Esophagus muscularis mucosa (tissue), 4 donors: ENCODE results near the gene DDTL.

Source experiments
- CTCF ChIP-seq, 3 experiments: fragments of 200-600 bp in 2 of 3; fragments of 450-650 bp in 1 of 3; sonication (generic) in 2 of 3; IDR thresholded peaks; one replicate each; pipeline ENCODE4 v1.5.1; 2017 to 2019; ENCODE audit warnings: antibody characterized with exemption in 3 of 3, mild to moderate bottlenecking in 2 of 3, moderate library complexity in 1 of 3
- EP300 ChIP-seq: sonication (generic); formaldehyde crosslinking; IDR thresholded peaks from one replicate; pipeline ENCODE4 v1.6.1; 2017; ENCODE audit warnings: antibody characterized with exemption
- POLR2A ChIP-seq: fragments of 450-650 bp; IDR thresholded peaks from one replicate; pipeline ENCODE4 v1.6.1; 2017; ENCODE audit warnings: antibody characterized with exemption, moderate library complexity, mild to moderate bottlenecking, low read depth
- POLR2AphosphoS5 ChIP-seq, 2 donors: sonication (generic); formaldehyde crosslinking; IDR thresholded peaks; one replicate each; pipeline ENCODE4 v1.6.1; 2017; ENCODE audit warnings: antibody characterized with exemption in 2 of 2

- TF ChIP-seq CTCF (IDR thresholded peaks at IDR 0.05) (no peak), EP300 (no peak), POLR2AphosphoS5 (IDR thresholded peaks at IDR 0.05) (no peak), POLR2A (no peak)
These were observed 35.6 kb downstream of the DDTL start for GRCh38 chr22:24002272-24002671.
